DMS 273 treated with DMSO at 0.1 percent for 48 hours (cell line): ENCODE data around the gene ADAMTS15.

Source experiments
- DNase-seq: peaks from one replicate; lab custom pipeline; 2025; lab: John Stamatoyannopoulos, UW

The ADAMTS15 gene

GRCh38 chr11:130416906-130417305 lies 31.5 kb upstream of the ADAMTS15 start:
- no peak for DNase-seq

- no peak for DNase-seq
Observed at GRCh38 chr11:130418210-130418609, 30.2 kb upstream of the ADAMTS15 start.

- DNase-seq: no peak
Observed at GRCh38 chr11:130418756-130419155, 29.7 kb upstream of the ADAMTS15 start.

- no peak for DNase-seq
Observed at GRCh38 chr11:130420478-130421198, 27.8 kb upstream of the ADAMTS15 start.

- DNase-seq: no peak
Observed at GRCh38 chr11:130421199-130421585, 27.3 kb upstream of the ADAMTS15 start.

- DNase-seq: no peak
Observed at GRCh38 chr11:130421697-130422096, 26.7 kb upstream of the ADAMTS15 start.

- no peak for DNase-seq
Observed at GRCh38 chr11:130422251-130422995, 26.0 kb upstream of the ADAMTS15 start.

GRCh38 chr11:130423541-130424142 lies 24.8 kb upstream of the ADAMTS15 start:
- no peak for DNase-seq

- no peak for DNase-seq
Observed at GRCh38 chr11:130424613-130425140, 23.8 kb upstream of the ADAMTS15 start.

GRCh38 chr11:130425156-130425555 lies 23.3 kb upstream of the ADAMTS15 start:
- DNase-seq: no peak

GRCh38 chr11:130426223-130426836 lies 22.1 kb upstream of the ADAMTS15 start:
- no peak for DNase-seq

- no peak for DNase-seq
Observed at GRCh38 chr11:130426837-130427341, 21.6 kb upstream of the ADAMTS15 start.

GRCh38 chr11:130427581-130428315 lies 20.7 kb upstream of the ADAMTS15 start:
- no peak for DNase-seq

GRCh38 chr11:130428316-130429119 lies 19.9 kb upstream of the ADAMTS15 start, which contains the start of gene ADAMTS8:
Gene ADAMTS8 (minus strand): TSS chr11:130428609. CDS start chr11:130428286, 323 bp downstream.
- no peak for DNase-seq

- DNase-seq: no peak
Observed at GRCh38 chr11:130429120-130429681, 19.2 kb upstream of the ADAMTS15 start.

- no peak for DNase-seq
Observed at GRCh38 chr11:130429983-130430382, 18.5 kb upstream of the ADAMTS15 start.

- DNase-seq: no peak
Observed at GRCh38 chr11:130431331-130431773, 17.1 kb upstream of the ADAMTS15 start.

- DNase-seq: no peak
Observed at GRCh38 chr11:130431801-130432200, 16.6 kb upstream of the ADAMTS15 start.

- no peak for DNase-seq
Observed at GRCh38 chr11:130433357-130433756, 15.1 kb upstream of the ADAMTS15 start.
